Measurements from ENCODE around the gene ALDH4A1.
A peak's percentile ranks its signal among the peaks of the same experiment; 100 is the strongest.

The ALDH4A1 gene

DNA sequence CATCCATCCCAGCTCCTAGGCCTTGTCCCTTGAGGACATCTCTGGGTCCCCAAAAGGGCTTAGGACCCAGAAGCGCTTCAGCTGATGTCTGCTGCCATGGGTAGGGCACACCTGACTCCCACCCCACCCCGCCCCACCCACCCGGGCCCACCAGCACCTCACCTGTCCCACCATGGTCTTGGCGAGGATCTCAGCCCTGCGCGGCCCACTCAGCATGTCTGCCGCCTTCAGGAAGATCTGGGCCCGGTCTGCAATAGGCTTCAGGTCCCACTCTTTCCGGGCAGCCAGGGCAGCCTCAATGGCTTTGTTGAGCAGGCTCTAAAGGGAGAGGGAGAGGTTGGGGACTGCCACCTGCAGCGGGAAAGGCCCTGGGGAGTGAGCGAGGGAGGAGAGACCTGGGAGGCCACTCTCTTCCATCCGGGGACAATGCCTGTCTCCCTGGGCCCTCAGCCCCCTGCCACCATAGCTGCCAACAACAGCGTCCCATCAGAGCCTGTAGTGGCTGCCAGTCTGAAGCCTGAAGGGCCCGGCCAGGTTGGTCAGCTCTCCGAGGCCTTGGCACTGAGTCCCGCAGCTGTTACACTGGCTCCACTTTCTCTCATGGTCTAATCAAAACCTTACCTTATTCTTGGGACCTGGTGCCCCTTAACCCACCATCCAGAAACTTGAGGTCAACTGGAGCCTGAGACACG lies 16.9 kb downstream of the ALDH4A1 start:
- no peak for DNase-seq (ENCODE audit: low read depth)
- TF ChIP-seq CTCF (conservative IDR thresholded peaks at IDR 0.05; ENCODE audit: low read depth, low read length), result no peak
- no peak overlapping the region for H3K4me3 ChIP-seq (ENCODE audit: low read length)

DNA sequence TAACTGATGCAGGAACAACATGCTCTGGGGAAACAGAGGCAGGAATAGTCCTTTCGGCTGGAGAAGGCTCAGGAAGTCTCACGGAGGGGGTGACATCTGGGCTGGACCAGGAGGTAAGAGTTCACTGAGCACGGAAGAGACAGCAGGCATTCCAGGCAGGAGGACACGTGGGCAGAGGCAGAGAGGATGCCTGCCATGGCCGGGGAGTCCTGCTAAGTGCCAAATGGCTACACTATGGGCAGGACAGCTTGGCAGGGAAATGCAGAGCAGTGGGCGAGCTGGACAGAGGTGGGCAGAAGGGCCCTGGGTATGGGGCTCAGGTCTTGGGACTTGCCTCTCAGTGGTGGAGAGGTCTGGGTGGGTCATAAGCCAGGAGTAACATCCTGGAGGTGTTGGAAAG lies 17.6 kb downstream of the ALDH4A1 start:
- no peak for DNase-seq (ENCODE audit: low read depth)
- TF ChIP-seq CTCF (conservative IDR thresholded peaks at IDR 0.05; ENCODE audit: low read depth, low read length), result no peak
- no peak overlapping the region for H3K4me3 ChIP-seq (ENCODE audit: low read length)

GRCh38 chr1:18884419-18884717 lies 18.0 kb downstream of the ALDH4A1 start:
- TF ChIP-seq CTCF (conservative IDR thresholded peaks at IDR 0.05; ENCODE audit: low read depth, low read length), result no peak
- H3K4me3 ChIP-seq (ENCODE audit: low read length), result no peak overlapping the region
- no peak for DNase-seq (ENCODE audit: low read depth)

- TF ChIP-seq CTCF (conservative IDR thresholded peaks at IDR 0.05; ENCODE audit: low read depth, low read length), result peak; percentile 96
- no peak overlapping the region for H3K4me3 ChIP-seq (ENCODE audit: low read length)
- no peak for DNase-seq (ENCODE audit: low read depth)
Measured at GRCh38 chr1:18883636-18884418, 18.5 kb downstream of the ALDH4A1 start.

GRCh38 chr1:18883079-18883478 lies 19.3 kb downstream of the ALDH4A1 start:
- TF ChIP-seq CTCF (conservative IDR thresholded peaks at IDR 0.05; ENCODE audit: low read depth, low read length), result no peak

DNA sequence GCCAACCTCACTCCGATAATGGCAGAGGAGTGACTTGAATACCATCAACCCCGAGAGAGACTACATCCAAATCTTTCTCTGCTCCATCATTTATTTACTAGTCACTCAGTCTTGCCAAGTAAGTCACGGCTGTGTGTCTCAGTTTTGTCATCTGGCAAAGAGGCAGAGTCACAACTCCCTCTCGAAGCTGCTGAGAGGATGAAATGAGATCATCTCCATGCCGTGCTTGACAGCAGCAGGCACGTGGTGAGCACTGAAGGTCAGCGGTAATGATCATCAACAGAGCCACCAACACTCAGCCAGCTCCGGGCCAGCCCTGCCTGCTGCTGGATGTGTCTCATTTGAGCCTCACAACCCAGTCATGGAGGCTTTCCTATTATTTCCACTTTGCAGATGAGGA lies 19.9 kb downstream of the ALDH4A1 start:
- no peak for DNase-seq (ENCODE audit: low read depth)
- TF ChIP-seq CTCF (conservative IDR thresholded peaks at IDR 0.05; ENCODE audit: low read depth, low read length), result no peak
- no peak overlapping the region for H3K4me3 ChIP-seq (ENCODE audit: low read length)

More at GRCh38 chr1:18883079-18883478, 19.3 kb downstream of the ALDH4A1 start:
- no peak for DNase-seq (ENCODE audit: low read depth)
- H3K4me3 ChIP-seq (ENCODE audit: low read length), result no peak overlapping the region

Measured in retinal pigment epithelial cell (primary cell).